ENCODE results near the gene LCN6. TPM values are rescaled to one million over a fixed set of nuclear protein-coding genes. Genes with fewer than 3 reads are reported as not detected.

Gene LCN6
- total and polyA plus RNA-seq, 2 experiments from 2014 or later = not detected

DNA sequence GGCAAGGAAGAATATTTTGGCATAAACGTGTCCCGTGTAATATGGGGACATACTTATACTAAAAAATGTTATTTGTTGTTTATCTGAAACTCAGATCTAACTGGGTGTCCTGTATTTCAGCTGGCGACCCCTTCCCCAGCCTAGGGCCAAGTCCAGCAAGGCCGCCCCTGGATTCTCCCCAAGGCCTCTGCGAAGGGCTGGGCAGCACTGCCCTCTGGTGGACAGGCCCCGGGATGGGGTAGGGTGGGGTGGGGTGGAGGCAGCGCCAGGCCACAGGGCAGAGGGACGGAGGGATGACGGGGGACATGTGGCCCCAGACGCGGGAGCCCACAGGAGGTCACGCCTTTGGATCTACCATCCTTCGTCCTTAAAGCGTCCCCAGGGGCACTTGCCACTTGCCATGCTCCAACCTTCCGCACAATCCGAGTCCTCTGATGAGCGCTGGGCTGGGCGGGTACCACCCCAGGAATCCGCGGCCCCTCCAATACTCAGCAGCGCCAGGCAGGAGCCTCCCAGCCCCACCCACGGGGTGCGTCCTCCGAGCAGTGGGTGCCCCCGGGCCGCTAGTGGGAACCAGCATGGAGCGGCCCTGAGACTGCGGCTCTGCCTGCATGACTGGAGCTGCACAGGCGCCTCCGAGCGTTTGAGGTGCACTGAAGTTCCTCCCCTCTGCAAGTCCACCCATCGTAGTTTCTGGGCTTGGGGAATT lies 54.0 kb downstream of the LCN6 start:
- Histone ChIP-seq H3K9me2 (replicated peaks; ENCODE audit: insufficient read depth) (no peaks in the 10 kb centered on the region), H4K20me1 (ENCODE audit: insufficient read depth, poor library complexity, severe bottlenecking) (no peaks in the 10 kb centered on the region), H3K4me1 (ENCODE audit: insufficient read depth) (peaks cover 43% of the 10 kb centered on the region), H3K36me3 (replicated peaks; ENCODE audit: insufficient read depth, low read depth) (no peaks in the 10 kb centered on the region), H2AFZ (no peak overlapping the region), H3K4me2 (peak overlapping the region; percentile 64), H3K4me3 (no peak overlapping the region), H3K27ac (peak overlapping the region; percentile 98), H3K9me3 (ENCODE audit: low read depth) (no peaks in the 10 kb centered on the region), H3K79me2 (no peaks in the 10 kb centered on the region), H3K27me3 (no peaks in the 10 kb centered on the region)
- DNase-seq (ENCODE audit: low spot score) = peak; percentile 80
- TF ChIP-seq EZH2phosphoT487 (IDR thresholded peaks at IDR 0.05; ENCODE audit: low read depth, severe bottlenecking, unreplicated experiment) = no peak
- TF ChIP-seq, protein P1, sequence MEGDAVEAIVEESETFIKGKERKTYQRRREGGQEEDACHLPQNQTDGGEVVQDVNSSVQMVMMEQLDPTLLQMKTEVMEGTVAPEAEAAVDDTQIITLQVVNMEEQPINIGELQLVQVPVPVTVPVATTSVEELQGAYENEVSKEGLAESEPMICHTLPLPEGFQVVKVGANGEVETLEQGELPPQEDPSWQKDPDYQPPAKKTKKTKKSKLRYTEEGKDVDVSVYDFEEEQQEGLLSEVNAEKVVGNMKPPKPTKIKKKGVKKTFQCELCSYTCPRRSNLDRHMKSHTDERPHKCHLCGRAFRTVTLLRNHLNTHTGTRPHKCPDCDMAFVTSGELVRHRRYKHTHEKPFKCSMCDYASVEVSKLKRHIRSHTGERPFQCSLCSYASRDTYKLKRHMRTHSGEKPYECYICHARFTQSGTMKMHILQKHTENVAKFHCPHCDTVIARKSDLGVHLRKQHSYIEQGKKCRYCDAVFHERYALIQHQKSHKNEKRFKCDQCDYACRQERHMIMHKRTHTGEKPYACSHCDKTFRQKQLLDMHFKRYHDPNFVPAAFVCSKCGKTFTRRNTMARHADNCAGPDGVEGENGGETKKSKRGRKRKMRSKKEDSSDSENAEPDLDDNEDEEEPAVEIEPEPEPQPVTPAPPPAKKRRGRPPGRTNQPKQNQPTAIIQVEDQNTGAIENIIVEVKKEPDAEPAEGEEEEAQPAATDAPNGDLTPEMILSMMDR (IDR thresholded peaks at IDR 0.05; ENCODE audit: poor library complexity) = peak; percentile 71
- 54% methylated on average over 26 of the region's 32 CpGs for WGBS (ENCODE audit: low lambda C conversion rate, missing lambda C conversion rate)

Small RNAs within 50 kb of the gene (microRNA-seq; reads per million reads assigned to microRNA genes)
- gene MIR6722 = not detected

Small RNAs within 50 kb of the gene (small RNA-seq; reads per million reads assigned to genes)
- gene ATP6V1G1P3 (not detected), gene MIR6722 (not detected)

Other genes with a start within 250 kb of the LCN6 start
- 4.3 and 6.5 TPM in 2 replicates for gene NOTCH1, start 202.5 kb downstream of the LCN6 start, total RNA-seq
- 5.3 and 8.3 TPM in 2 replicates for gene NOTCH1, start 202.5 kb downstream of the LCN6 start, polyA plus RNA-seq
- 50.0 and 52.9 TPM in 2 replicates for gene EGFL7, start 85.6 kb downstream of the LCN6 start, total RNA-seq
- gene EGFL7, start 85.6 kb downstream of the LCN6 start, polyA plus RNA-seq = 82.5 and 82.6 TPM in 2 replicates
- 125 and 136 TPM in 2 replicates for gene AGPAT2, start 61.1 kb downstream of the LCN6 start, total RNA-seq
- 242 and 249 TPM in 2 replicates for gene AGPAT2, start 61.1 kb downstream of the LCN6 start, polyA plus RNA-seq
- gene DIPK1B, start 36.0 kb downstream of the LCN6 start, total RNA-seq = 31.7 and 33.3 TPM in 2 replicates
- gene DIPK1B, start 36.0 kb downstream of the LCN6 start, polyA plus RNA-seq = 39.4 and 47.3 TPM in 2 replicates
- not detected in 2 replicates for gene LCN10, start 5.6 kb downstream of the LCN6 start, total RNA-seq
- gene LCN10, start 5.6 kb downstream of the LCN6 start, polyA plus RNA-seq = not detected in 2 replicates
- not detected in 2 replicates for gene LCN8, start 9.7 kb upstream of the LCN6 start, total RNA-seq
- gene LCN8, start 9.7 kb upstream of the LCN6 start, polyA plus RNA-seq = not detected in 2 replicates
- 1.5 and 35.9 TPM in 2 replicates for gene LCN15, start 16.0 kb upstream of the LCN6 start, total RNA-seq
- gene LCN15, start 16.0 kb upstream of the LCN6 start, polyA plus RNA-seq = 0.85 and 1.4 TPM in 2 replicates
- 230 and 232 TPM in 2 replicates for gene TMEM141, start 42.8 kb upstream of the LCN6 start, total RNA-seq
- gene TMEM141, start 42.8 kb upstream of the LCN6 start, polyA plus RNA-seq = 372 and 385 TPM in 2 replicates
- gene CCDC183, start 47.8 kb upstream of the LCN6 start, total RNA-seq = 10.5 and 17.7 TPM in 2 replicates
- gene CCDC183, start 47.8 kb upstream of the LCN6 start, polyA plus RNA-seq = 32.1 and 56.4 TPM in 2 replicates
- 67.2 and 72.3 TPM in 2 replicates for gene RABL6, start 59.4 kb upstream of the LCN6 start, total RNA-seq
- 103 and 110 TPM in 2 replicates for gene RABL6, start 59.4 kb upstream of the LCN6 start, polyA plus RNA-seq
- gene AJM1, start 94.0 kb upstream of the LCN6 start, total RNA-seq = 2.0 and 3.0 TPM in 2 replicates
- gene AJM1, start 94.0 kb upstream of the LCN6 start, polyA plus RNA-seq = 7.2 and 7.7 TPM in 2 replicates
- 101 and 111 TPM in 2 replicates for gene PHPT1, start 100.9 kb upstream of the LCN6 start, total RNA-seq
- gene PHPT1, start 100.9 kb upstream of the LCN6 start, polyA plus RNA-seq = 384 and 390 TPM in 2 replicates
- gene MAMDC4, start 103.8 kb upstream of the LCN6 start, total RNA-seq = 7.9 and 8.5 TPM in 2 replicates
- gene MAMDC4, start 103.8 kb upstream of the LCN6 start, polyA plus RNA-seq = 12.7 and 16.9 TPM in 2 replicates
- gene EDF1, start 117.8 kb upstream of the LCN6 start, total RNA-seq = 318 and 372 TPM in 2 replicates
- 508 and 568 TPM in 2 replicates for gene EDF1, start 117.8 kb upstream of the LCN6 start, polyA plus RNA-seq
- 7.6 TPM in 2 replicates for gene TRAF2, start 138.0 kb upstream of the LCN6 start, total RNA-seq
- 12.4 and 12.6 TPM in 2 replicates for gene TRAF2, start 138.0 kb upstream of the LCN6 start, polyA plus RNA-seq
- gene FBXW5, start 196.2 kb upstream of the LCN6 start, total RNA-seq = 141 and 179 TPM in 2 replicates
- gene FBXW5, start 196.2 kb upstream of the LCN6 start, polyA plus RNA-seq = 160 and 172 TPM in 2 replicates
- gene C8G, start 196.7 kb upstream of the LCN6 start, total RNA-seq = 5.7 and 15.7 TPM in 2 replicates
- gene C8G, start 196.7 kb upstream of the LCN6 start, polyA plus RNA-seq = 15.4 and 15.7 TPM in 2 replicates
- gene LCN12, start 203.7 kb upstream of the LCN6 start, total RNA-seq = 1.6 and 4.1 TPM in 2 replicates
- gene LCN12, start 203.7 kb upstream of the LCN6 start, polyA plus RNA-seq = 27.4 and 36.8 TPM in 2 replicates
- gene PTGDS, start 229.0 kb upstream of the LCN6 start, total RNA-seq = 56.0 and 56.4 TPM in 2 replicates
- 290 and 383 TPM in 2 replicates for gene PTGDS, start 229.0 kb upstream of the LCN6 start, polyA plus RNA-seq
- 0.04 and 0.13 TPM in 2 replicates for gene LCNL1, start 234.5 kb upstream of the LCN6 start, total RNA-seq
- gene LCNL1, start 234.5 kb upstream of the LCN6 start, polyA plus RNA-seq = 0.47 and 2.2 TPM in 2 replicates
- gene PAXX, start 243.9 kb upstream of the LCN6 start, total RNA-seq = 35.1 and 39.5 TPM in 2 replicates
- gene PAXX, start 243.9 kb upstream of the LCN6 start, polyA plus RNA-seq = 89.5 and 97.5 TPM in 2 replicates
- 6.6 and 9.9 TPM in 2 replicates for gene CLIC3, start 248.0 kb upstream of the LCN6 start, total RNA-seq
- gene CLIC3, start 248.0 kb upstream of the LCN6 start, polyA plus RNA-seq = 45.0 and 63.5 TPM in 2 replicates

Data from hepatocyte (in vitro differentiated cells).